ENCODE measurements around the gene GPR149. TPM values are rescaled to one million over a fixed set of nuclear protein-coding genes. Genes with fewer than 3 reads are reported as not detected.

GPR149 gene
- total RNA-seq, 1 experiment from 2014 or later = not detected

DNA sequence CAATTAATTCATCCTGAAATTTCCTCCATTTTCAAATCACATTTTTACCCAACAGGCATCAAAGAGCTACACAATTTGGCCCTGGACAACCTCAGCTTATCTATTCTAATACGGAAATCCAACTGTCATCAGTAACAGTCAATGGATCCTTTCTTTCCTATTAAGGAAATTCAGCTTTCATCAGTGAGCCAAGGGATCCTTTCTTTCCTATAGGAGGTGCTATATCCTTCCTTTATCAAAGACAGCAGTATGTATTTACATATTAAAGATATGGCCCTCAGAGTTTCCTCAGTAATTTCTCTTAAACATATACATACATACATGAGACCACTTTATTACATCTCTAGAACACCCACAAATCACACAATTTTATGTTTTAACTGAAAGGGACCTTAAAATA lies 115.8 kb downstream of the GPR149 start:
- no peaks in the 10 kb centered on the region for H3K9me3 ChIP-seq (ENCODE audit: control insufficient read depth, low read depth, low read length)
- H2BK15ac ChIP-seq (ENCODE audit: low read depth, low read length) = no peak overlapping the region
- no peaks in the 10 kb centered on the region for H3K4me1 ChIP-seq (ENCODE audit: insufficient read depth, low read length)
- TF ChIP-seq, protein P1, sequence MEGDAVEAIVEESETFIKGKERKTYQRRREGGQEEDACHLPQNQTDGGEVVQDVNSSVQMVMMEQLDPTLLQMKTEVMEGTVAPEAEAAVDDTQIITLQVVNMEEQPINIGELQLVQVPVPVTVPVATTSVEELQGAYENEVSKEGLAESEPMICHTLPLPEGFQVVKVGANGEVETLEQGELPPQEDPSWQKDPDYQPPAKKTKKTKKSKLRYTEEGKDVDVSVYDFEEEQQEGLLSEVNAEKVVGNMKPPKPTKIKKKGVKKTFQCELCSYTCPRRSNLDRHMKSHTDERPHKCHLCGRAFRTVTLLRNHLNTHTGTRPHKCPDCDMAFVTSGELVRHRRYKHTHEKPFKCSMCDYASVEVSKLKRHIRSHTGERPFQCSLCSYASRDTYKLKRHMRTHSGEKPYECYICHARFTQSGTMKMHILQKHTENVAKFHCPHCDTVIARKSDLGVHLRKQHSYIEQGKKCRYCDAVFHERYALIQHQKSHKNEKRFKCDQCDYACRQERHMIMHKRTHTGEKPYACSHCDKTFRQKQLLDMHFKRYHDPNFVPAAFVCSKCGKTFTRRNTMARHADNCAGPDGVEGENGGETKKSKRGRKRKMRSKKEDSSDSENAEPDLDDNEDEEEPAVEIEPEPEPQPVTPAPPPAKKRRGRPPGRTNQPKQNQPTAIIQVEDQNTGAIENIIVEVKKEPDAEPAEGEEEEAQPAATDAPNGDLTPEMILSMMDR (conservative IDR thresholded peaks at IDR 0.05) = peak; percentile 51
- Mint-ChIP-seq H3K27ac (no peak overlapping the region; a peak in 1 of 7 replicates), H3K27me3 (ENCODE audit: low read depth) (no peaks in the 10 kb centered on the region), H3K4me1 (peaks cover 17 to 19% of the 10 kb centered on the region in 2 experiments), H3K4me3 (no peak overlapping the region), H3K9me3 (no peaks in the 10 kb centered on the region), H3K36me3 (ENCODE audit: insufficient read depth in 1 of 3, low read depth in 3 of 3) (peaks cover 23 to 51% (median 45%) of the 10 kb centered on the region in 3 experiments)
- no peak overlapping the region for H2AK5ac ChIP-seq (ENCODE audit: insufficient read length, low read length)
- no peak overlapping the region for H2BK20ac ChIP-seq (ENCODE audit: low read depth, low read length, poor library complexity, severe bottlenecking)
- no CpG with 5 or more reads among the region's 1 CpG for WGBS (ENCODE audit: extremely low coverage, insufficient read length, low lambda C conversion rate)
- no peaks in the 10 kb centered on the region for H3K27me3 ChIP-seq (ENCODE audit: insufficient read depth, low read length)
- no peak overlapping the region for H4K5ac ChIP-seq (ENCODE audit: insufficient read length, low read depth, low read length)
- no peaks in the 10 kb centered on the region for H3K79me1 ChIP-seq (ENCODE audit: insufficient read depth, low read depth, low read length, poor library complexity, severe bottlenecking)
- no peak overlapping the region for H4K91ac ChIP-seq (ENCODE audit: insufficient read length, low read depth, low read length)
- H3T11ph ChIP-seq (ENCODE audit: low read length) = no peak overlapping the region
- no peaks in the 10 kb centered on the region for H4K20me1 ChIP-seq (ENCODE audit: control insufficient read depth, insufficient read depth, insufficient read length)
- no peak overlapping the region for H4K8ac ChIP-seq (replicated peaks; ENCODE audit: insufficient read length, low read depth, low read length)
- no peaks in the 10 kb centered on the region for H3K23me2 ChIP-seq (ENCODE audit: insufficient read length, low read depth, low read length, poor library complexity, severe bottlenecking)
- no peak overlapping the region for H3K56ac ChIP-seq (ENCODE audit: insufficient read length, low read depth, low read length)
- no peak overlapping the region for H3K27ac ChIP-seq (ENCODE audit: insufficient read length, low read depth, low read length)
- H3K4ac ChIP-seq (ENCODE audit: low read depth, low read length) = no peak overlapping the region
- H2BK120ac ChIP-seq (ENCODE audit: low read depth, low read length, poor library complexity, severe bottlenecking) = no peak overlapping the region
- no peak overlapping the region for H3K14ac ChIP-seq (ENCODE audit: insufficient read depth, low read length)
- H3K79me2 ChIP-seq (ENCODE audit: insufficient read depth, low read length) = peaks cover 8% of the 10 kb centered on the region; the same call in 1 of the 2 replicates
- no peak overlapping the region for H3K23ac ChIP-seq (ENCODE audit: insufficient read length, low read depth, low read length)
- no peak overlapping the region for H2BK12ac ChIP-seq (ENCODE audit: insufficient read length, low read depth, low read length)
- DNase-seq = no peak
- no peak overlapping the region for H2BK5ac ChIP-seq (ENCODE audit: insufficient read length, low read length)
- H2AFZ ChIP-seq (ENCODE audit: low read length) = no peak overlapping the region
- H3K9ac ChIP-seq (ENCODE audit: extremely low read depth, insufficient read length, low read length) = no peak overlapping the region
- H3K18ac ChIP-seq (ENCODE audit: insufficient read length, low read depth, low read length) = no peak overlapping the region
- H3K4me2 ChIP-seq (ENCODE audit: insufficient read depth, insufficient read length, low read length) = no peak overlapping the region
